HCT116 (cell line): Measurements from ENCODE around the gene HDHD2. TPM values are rescaled to one million over a fixed set of nuclear protein-coding genes. Genes with fewer than 3 reads are reported as not detected.

ENCODE experiments used
- ATAC-seq: fragments of 200-7000 bp; cut with Tn5 transposase; 2 replicates; pipeline ENCODE4 v1.9.1; 2020; ENCODE audit warnings: mild to moderate bottlenecking, moderate library complexity
- BruUV-seq: library from RNA; stranded (reverse); fragments of 400-500 nt; replicated peaks from 2 replicates; lab custom pipeline; 2021; lab: Mats Ljungman, UMichigan
- CTCF ChIA-PET: fragments of 300-600 bp; sonication (Branson Sonifier 250); formaldehyde crosslinking; loops from one replicate; lab custom pipeline; 2021; ENCODE audit warnings: antibody characterized with exemption; lab: Charles Lee
- POLR2A ChIA-PET: fragments of 300-600, 350-600 bp; sonication (Branson Sonifier 250); formaldehyde crosslinking; loops from one replicate; lab custom pipeline; 2021; ENCODE audit warnings: antibody characterized with exemption; lab: Charles Lee
- RAD21 ChIA-PET, 2 experiments: fragments of 300-600 bp; sonication (Branson Sonifier 250); formaldehyde crosslinking; loops; one replicate each; lab custom pipeline; 2023; ENCODE audit warnings: low total read pairs in 2 of 2; ENCODE audit not compliant: uncharacterized antibody in 2 of 2, unreplicated experiment in 2 of 2, low non-redundant PET in 1 of 2; lab: Charles Lee
- DNase-seq: peaks from one replicate; pipeline ENCODE4 v3.0.0-alpha.2; 2010; ENCODE audit warnings: low read depth, low spot score
- H2AFZ ChIP-seq: fragments of 200-600 bp; shearing (Covaris generic), sonication (generic); 2 replicates; pipeline ENCODE4 v1.6.1; 2017; ENCODE audit warnings: low read depth, mixed run types, mixed read lengths, antibody characterized with exemption, low read length; ENCODE audit not compliant: poor library complexity, severe bottlenecking
- H3K27ac ChIP-seq: 2 replicates; pipeline ENCODE4 v1.5.1; 2012; ENCODE audit warnings: low read depth, low read length
- H3K27me3 ChIP-seq: fragments of 200-600 bp; sonication (generic); 2 replicates; pipeline ENCODE4 v1.6.1; 2016; ENCODE audit warnings: mixed run types, low read length, mixed read lengths; ENCODE audit not compliant: insufficient read depth
- H3K36me3 ChIP-seq, 2 experiments: fragments of 200-500 bp in 1 of 2; fragments of 200-600 bp in 1 of 2; sonication (Bioruptor generic) in 1 of 2; sonication (generic) in 1 of 2; 2 replicates each; pipeline versions ENCODE4 v1.5.1 to v1.6.1; 2014 to 2016; ENCODE audit warnings: low read length in 2 of 2, inconsistent platforms in 1 of 2, mixed read lengths in 1 of 2, mixed run types in 1 of 2; ENCODE audit not compliant: insufficient read depth in 2 of 2, control insufficient read depth in 1 of 2
- H3K4me1 ChIP-seq, 2 experiments: fragments of 200-600 bp in 1 of 2; sonication (generic) in 1 of 2; 2 replicates each; pipeline versions ENCODE4 v1.5.1 to v1.6.1; 2012 to 2017; ENCODE audit warnings: low read length in 2 of 2, inconsistent platforms in 1 of 2, mild to moderate bottlenecking in 1 of 2, mixed read lengths in 1 of 2, mixed run types in 1 of 2, moderate library complexity in 1 of 2; ENCODE audit not compliant: insufficient read depth in 2 of 2, control insufficient read depth in 1 of 2
- H3K4me2 ChIP-seq: fragments of 200-600 bp; sonication (generic); 2 replicates; pipeline ENCODE4 v1.6.1; 2017; ENCODE audit warnings: mixed run types, low read length, mixed read lengths
- H3K4me3 ChIP-seq, 2 experiments: fragments of 200-600 bp in 1 of 2; sonication (generic) in 1 of 2; replicated peaks in 1 of 2; 2 replicates each; pipeline ENCODE4 v1.5.1; 2011 to 2016; ENCODE audit warnings: low read length in 2 of 2, control low read depth in 1 of 2, low read depth in 1 of 2, mild to moderate bottlenecking in 1 of 2, mixed read lengths in 1 of 2, mixed run types in 1 of 2
- H3K79me2 ChIP-seq: fragments of 200-600 bp; sonication (generic); 2 replicates; pipeline ENCODE4 v1.6.1; 2017; ENCODE audit warnings: mild to moderate bottlenecking, mixed run types, low read length, moderate library complexity, mixed read lengths; ENCODE audit not compliant: insufficient read depth
- H3K9ac ChIP-seq: fragments of 200-600 bp; sonication (generic); 2 replicates; pipeline ENCODE4 v1.6.1; 2016; ENCODE audit warnings: low read length, mixed read lengths
- H3K9me2 ChIP-seq: fragments of 200-600 bp; sonication (generic), shearing (Covaris generic); 2 replicates; pipeline ENCODE4 v1.6.1; 2017; ENCODE audit warnings: mixed run types, mild to moderate bottlenecking, moderate library complexity; ENCODE audit not compliant: insufficient read depth
- H3K9me3 ChIP-seq, 2 experiments: fragments of 200-500 bp in 1 of 2; fragments of 200-600 bp in 1 of 2; sonication (Bioruptor generic) in 1 of 2; sonication (generic) in 1 of 2; 2 replicates each; pipeline ENCODE4 v1.6.1; 2014 to 2017; ENCODE audit warnings: low read length in 2 of 2, mixed read lengths in 2 of 2, inconsistent platforms in 1 of 2, low read depth in 1 of 2, mild to moderate bottlenecking in 1 of 2, mixed run types in 1 of 2, moderate library complexity in 1 of 2; ENCODE audit not compliant: control insufficient read depth in 1 of 2, insufficient read depth in 1 of 2
- H4K20me1 ChIP-seq: fragments of 200-600 bp; sonication (generic), shearing (Covaris generic); 2 replicates; pipeline ENCODE4 v1.6.1; 2017; ENCODE audit warnings: mixed run types, mild to moderate bottlenecking, moderate library complexity; ENCODE audit not compliant: insufficient read depth
- CEBPB ChIP-seq: IDR thresholded peaks from 2 replicates; pipeline ENCODE4 v1.6.1; 2012; ENCODE audit warnings: low read depth
- FOSL1 ChIP-seq: IDR thresholded peaks from 2 replicates; pipeline ENCODE4 v1.6.1; 2012; ENCODE audit warnings: low read depth
- JUND ChIP-seq: IDR thresholded peaks from 2 replicates; pipeline ENCODE4 v1.6.1; 2012
- MAX ChIP-seq: IDR thresholded peaks from 2 replicates; pipeline ENCODE4 v1.6.1; 2012
- POLR2A ChIP-seq: IDR thresholded peaks from 2 replicates; pipeline ENCODE4 v1.7.0; 2011; ENCODE audit warnings: borderline replicate concordance; ENCODE audit not compliant: insufficient read depth, insufficient read length; ENCODE audit errors: extremely low read depth
- POLR2AphosphoS5 ChIP-seq: IDR thresholded peaks from 2 replicates; pipeline ENCODE4 v1.6.1; 2011; ENCODE audit warnings: mild to moderate bottlenecking, low read depth, low read length, moderate library complexity
- RAD21 ChIP-seq: IDR thresholded peaks from 2 replicates; pipeline ENCODE4 v1.6.1; 2012; ENCODE audit warnings: low read depth, mild to moderate bottlenecking
- REST ChIP-seq: IDR thresholded peaks from 2 replicates; pipeline ENCODE4 v1.6.1; 2012; ENCODE audit warnings: low read depth
- SIN3A ChIP-seq: IDR thresholded peaks from 2 replicates; pipeline ENCODE4 v1.6.1; 2012; ENCODE audit warnings: low read depth
- SP1 ChIP-seq: IDR thresholded peaks from 2 replicates; pipeline ENCODE4 v1.6.1; 2012; ENCODE audit warnings: low read depth
- SRF ChIP-seq: IDR thresholded peaks from 2 replicates; pipeline ENCODE4 v1.6.1; 2012; ENCODE audit warnings: low read depth
- YY1 ChIP-seq: IDR thresholded peaks from 2 replicates; pipeline ENCODE4 v1.6.1; 2011; ENCODE audit warnings: low read length, low read depth, moderate library complexity, mild to moderate bottlenecking; ENCODE audit not compliant: insufficient replicate concordance; ENCODE audit errors: extremely low read depth
- ZFX ChIP-seq: fragments of 450-650 bp; IDR thresholded peaks from 2 replicates; pipeline ENCODE4 v1.6.1; 2017
- ZNF274 ChIP-seq: fragments of 200-500 bp; sonication (Bioruptor generic); IDR thresholded peaks from 2 replicates; pipeline ENCODE4 v1.6.1; 2014; ENCODE audit warnings: mild to moderate bottlenecking, low read depth, low read length, inconsistent platforms
- intact Hi-C: fragments of 100-400 bp; cut with micrococcal nuclease; formaldehyde crosslinking; loops from 2 replicates; pipeline ENCODE4 v1.10.0; 2022
- total RNA-seq: library from RNA; stranded (reverse); gene quantifications from one replicate; pipeline ENCODE4 v1.2.1, GENCODE V29; 2021; ENCODE audit not compliant: unreplicated experiment
- TF ChIP-seq, protein P1 (sequence below): IDR thresholded peaks from 2 replicates; pipeline ENCODE4 v1.6.1; 2012

HDHD2 gene
- total RNA-seq, 1 experiment from 2014 or later: 29.1 TPM

- Histone ChIP-seq H3K4me2 (no peak overlapping the region), H3K27ac (no peak overlapping the region), H3K9me2 (no peaks in the 10 kb centered on the region), H3K4me1 (no peaks in the 10 kb centered on the region), H3K36me3 (no peaks in the 10 kb centered on the region), H3K79me2 (no peaks in the 10 kb centered on the region), H4K20me1 (no peaks in the 10 kb centered on the region), H3K9ac (no peak overlapping the region), H3K27me3 (no peaks in the 10 kb centered on the region), H3K4me3 (no peak overlapping the region), H2AFZ (no peak overlapping the region), H3K9me3 (no peaks in the 10 kb centered on the region)
- intact Hi-C loops: no loop called here
- ChIA-PET RAD21 (no interaction called here), CTCF (no interaction called here), POLR2A (no interaction called here)
- DNase-seq (no peak), ATAC-seq (no peak)
- TF ChIP-seq SP1 (no peak), ZNF274 (no peak), RAD21 (no peak), MAX (no peak), REST (no peak), SIN3A (no peak), JUND (no peak), FOSL1 (no peak), SRF (no peak), CEBPB (no peak), ZFX (no peak), POLR2AphosphoS5 (no peak), YY1 (no peak), POLR2A (no peak)
- TF ChIP-seq, protein P1, sequence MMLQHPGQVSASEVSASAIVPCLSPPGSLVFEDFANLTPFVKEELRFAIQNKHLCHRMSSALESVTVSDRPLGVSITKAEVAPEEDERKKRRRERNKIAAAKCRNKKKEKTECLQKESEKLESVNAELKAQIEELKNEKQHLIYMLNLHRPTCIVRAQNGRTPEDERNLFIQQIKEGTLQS: no peak
- no TSS peak for BruUV-seq
These were observed 87.8 kb downstream of the HDHD2 start for GRCh38 chr18:47062471-47062870.

Other genes starting within 250 kb of the HDHD2 start
- gene PIAS2, start 233.0 kb downstream of the HDHD2 start, total RNA-seq: 31.7 TPM
- gene KATNAL2, start 232.9 kb downstream of the HDHD2 start, total RNA-seq: 2.0 TPM
- not detected for gene ELOA2, start 114.9 kb downstream of the HDHD2 start, total RNA-seq
- 12.0 TPM for gene IER3IP1, start 25.9 kb upstream of the HDHD2 start, total RNA-seq
- not detected for gene SKOR2, start 101.2 kb upstream of the HDHD2 start, total RNA-seq